Measurements from ENCODE around the gene KMT2B. TPM values are rescaled to one million over a fixed set of nuclear protein-coding genes. Genes with fewer than 3 reads are reported as not detected.
"Not testable (repeated sequence)": the region's sequence is repeated elsewhere in the genome, so short reads cannot be mapped to it uniquely, and the experiment has no call there.

The KMT2B gene
- total RNA-seq, 1 donor, result 6.5 TPM

GRCh38 chr19:35722461-35722860 is 4.7 kb downstream of the KMT2B start:
- H3K79me2 ChIP-seq (ENCODE audit: insufficient read depth, low read length), result peaks cover 46% of the 10 kb centered on the region

GRCh38 chr19:35722897-35723296 is 5.1 kb downstream of the KMT2B start:
- Histone ChIP-seq H3K27ac (ENCODE audit: low read depth, low read length) (no peak overlapping the region), H3K4me3 (ENCODE audit: insufficient read depth, low read length) (no peak overlapping the region), H3K36me3 (ENCODE audit: insufficient read depth, low read length) (peaks cover 67% of the 10 kb centered on the region), H3K79me2 (ENCODE audit: insufficient read depth, low read length) (peaks cover 46% of the 10 kb centered on the region), H3K27me3 (ENCODE audit: insufficient read depth, low read length) (no peaks in the 10 kb centered on the region), H4K20me1 (ENCODE audit: insufficient read depth, low read length) (peaks cover 28% of the 10 kb centered on the region), H3K9me3 (ENCODE audit: low read depth, low read length) (no peaks in the 10 kb centered on the region), H3K4me2 (ENCODE audit: insufficient read depth, low read length) (no peak overlapping the region), H2AFZ (ENCODE audit: low read length) (no peak overlapping the region), H3K4me1 (ENCODE audit: insufficient read depth, low read length) (peaks cover 8% of the 10 kb centered on the region)
- no peak for TF ChIP-seq CTCF (IDR thresholded peaks at IDR 0.05; ENCODE audit: extremely low read depth, low read depth, low read length)
- DNase-seq (ENCODE audit: insufficient read length, low spot score, missing footprints), result peak; percentile 68

More at GRCh38 chr19:35722461-35722860, 4.7 kb downstream of the KMT2B start:
- no peak overlapping the region for H3K27ac ChIP-seq (ENCODE audit: low read depth, low read length)
- H2AFZ ChIP-seq (ENCODE audit: low read length), result no peak overlapping the region
- DNase-seq (ENCODE audit: insufficient read length, low spot score, missing footprints), result peak; percentile 75
- H3K36me3 ChIP-seq (ENCODE audit: insufficient read depth, low read length), result peaks cover 63% of the 10 kb centered on the region
- no peaks in the 10 kb centered on the region for H3K27me3 ChIP-seq (ENCODE audit: insufficient read depth, low read length)
- peaks cover 8% of the 10 kb centered on the region for H3K4me1 ChIP-seq (ENCODE audit: insufficient read depth, low read length)
- H3K9me3 ChIP-seq (ENCODE audit: low read depth, low read length), result no peaks in the 10 kb centered on the region
- H3K4me3 ChIP-seq (ENCODE audit: insufficient read depth, low read length), result no peak overlapping the region
- no peak overlapping the region for H3K4me2 ChIP-seq (ENCODE audit: insufficient read depth, low read length)
- TF ChIP-seq CTCF (IDR thresholded peaks at IDR 0.05; ENCODE audit: extremely low read depth, low read depth, low read length), result no peak
- H4K20me1 ChIP-seq (ENCODE audit: insufficient read depth, low read length), result peaks cover 28% of the 10 kb centered on the region

GRCh38 chr19:35723671-35724070 is 5.9 kb downstream of the KMT2B start:
- H3K4me1 ChIP-seq (ENCODE audit: insufficient read depth, low read length), result peaks cover 7% of the 10 kb centered on the region
- no peaks in the 10 kb centered on the region for H3K27me3 ChIP-seq (ENCODE audit: insufficient read depth, low read length)
- H3K27ac ChIP-seq (ENCODE audit: low read depth, low read length), result no peak overlapping the region
- peaks cover 41% of the 10 kb centered on the region for H3K79me2 ChIP-seq (ENCODE audit: insufficient read depth, low read length)
- DNase-seq (ENCODE audit: insufficient read length, low spot score, missing footprints), result no peak
- no peaks in the 10 kb centered on the region for H3K9me3 ChIP-seq (ENCODE audit: low read depth, low read length)
- peaks cover 73% of the 10 kb centered on the region for H3K36me3 ChIP-seq (ENCODE audit: insufficient read depth, low read length)
- H2AFZ ChIP-seq (ENCODE audit: low read length), result no peak overlapping the region
- H4K20me1 ChIP-seq (ENCODE audit: insufficient read depth, low read length), result peaks cover 25% of the 10 kb centered on the region
- TF ChIP-seq CTCF (IDR thresholded peaks at IDR 0.05; ENCODE audit: extremely low read depth, low read depth, low read length), result no peak
- no peak overlapping the region for H3K4me3 ChIP-seq (ENCODE audit: insufficient read depth, low read length)
- H3K4me2 ChIP-seq (ENCODE audit: insufficient read depth, low read length), result no peak overlapping the region

- H3K4me2 ChIP-seq (ENCODE audit: insufficient read depth, low read length); DNase-seq (ENCODE audit: insufficient read length, low spot score, missing footprints); H3K4me3 ChIP-seq (ENCODE audit: insufficient read depth, low read length); H3K4me1 ChIP-seq (ENCODE audit: insufficient read depth, low read length); H3K27ac ChIP-seq (ENCODE audit: low read depth, low read length); H2AFZ ChIP-seq (ENCODE audit: low read length); H3K9me3 ChIP-seq (ENCODE audit: low read depth, low read length); H3K27me3 ChIP-seq (ENCODE audit: insufficient read depth, low read length): not testable (repeated sequence)
- Histone ChIP-seq H3K79me2 (ENCODE audit: insufficient read depth, low read length) (peaks cover 36% of the 10 kb centered on the region), H3K36me3 (ENCODE audit: insufficient read depth, low read length) (peaks cover 78% of the 10 kb centered on the region), H4K20me1 (ENCODE audit: insufficient read depth, low read length) (peaks cover 20% of the 10 kb centered on the region)
These were observed 6.3 kb downstream of the KMT2B start for GRCh38 chr19:35724132-35724531.
